GM23338 (cell line): ENCODE measurements around the gene STRN3. TPM values are rescaled to one million over a fixed set of nuclear protein-coding genes. Genes with fewer than 3 reads are reported as not detected.
"Not testable (repeated sequence)": the region's sequence is repeated elsewhere in the genome, so short reads cannot be mapped to it uniquely, and the experiment has no call there.

ENCODE experiments used
- ATAC-seq: fragments of 200-7000 bp; cut with Tn5 transposase; 3 replicates; pipeline ENCODE4 v1.9.1; 2020
- DNase-seq: peaks from one replicate; pipeline ENCODE4 v3.0.0-alpha.2; 2015; ENCODE audit warnings: low spot score
- H2AFZ ChIP-seq: fragments of 200-600 bp; sonication (generic); 2 replicates; pipeline ENCODE4 v1.8.0; 2016; ENCODE audit warnings: antibody characterized with exemption, mild to moderate bottlenecking, moderate library complexity
- H3F3A ChIP-seq: fragments of 200-600 bp; sonication (generic); replicated peaks from 2 replicates; pipeline ENCODE4 v1.8.0; 2017; ENCODE audit warnings: antibody characterized with exemption, mixed run types, low read depth
- H3K27ac ChIP-seq: fragments of 200-600 bp; sonication (generic); 2 replicates; pipeline ENCODE4 v1.6.1; 2016; ENCODE audit warnings: low read depth
- H3K27me3 ChIP-seq: fragments of 200-600 bp; sonication (generic); 2 replicates; pipeline ENCODE4 v1.8.0; 2016; ENCODE audit warnings: mild to moderate bottlenecking, mixed run types, moderate library complexity; ENCODE audit not compliant: insufficient read depth
- H3K36me3 ChIP-seq: fragments of 200-600 bp; sonication (generic); 2 replicates; pipeline ENCODE4 v1.8.0; 2016; ENCODE audit warnings: mild to moderate bottlenecking; ENCODE audit not compliant: insufficient read depth
- H3K4me1 ChIP-seq: fragments of 200-600 bp; sonication (generic); 2 replicates; pipeline ENCODE4 v1.8.0; 2016; ENCODE audit warnings: mild to moderate bottlenecking, moderate library complexity; ENCODE audit not compliant: insufficient read depth
- H3K4me2 ChIP-seq: fragments of 200-600 bp; sonication (generic); 2 replicates; pipeline ENCODE4 v1.7.1; 2017; ENCODE audit warnings: mixed run types
- H3K4me3 ChIP-seq: fragments of 200-600 bp; sonication (generic); 2 replicates; pipeline ENCODE4 v1.6.1; 2016; ENCODE audit warnings: mixed run types
- H3K79me2 ChIP-seq: fragments of 200-600 bp; sonication (generic); replicated peaks from 2 replicates; pipeline ENCODE4 v1.8.0; 2017; ENCODE audit warnings: mild to moderate bottlenecking; ENCODE audit not compliant: insufficient read depth
- H3K9me2 ChIP-seq: fragments of 200-600 bp; sonication (generic); 2 replicates; pipeline ENCODE4 v1.8.0; 2017; ENCODE audit not compliant: insufficient read depth
- H4K20me1 ChIP-seq: fragments of 200-600 bp; sonication (generic); replicated peaks from 2 replicates; pipeline ENCODE4 v1.8.0; 2017; ENCODE audit warnings: mild to moderate bottlenecking; ENCODE audit not compliant: insufficient read depth
- H3K27ac Mint-ChIP-seq: 2 replicates; pipeline ENCODE4 v1.8.0; 2020; ENCODE audit warnings: inconsistent platforms, mild to moderate bottlenecking, moderate library complexity, mixed read lengths
- H3K27me3 Mint-ChIP-seq: 3 replicates; pipeline ENCODE4 v1.8.0; 2022; ENCODE audit warnings: low read depth, mild to moderate bottlenecking, moderate library complexity, mixed read lengths, inconsistent platforms; ENCODE audit not compliant: insufficient read depth, poor library complexity
- H3K36me3 Mint-ChIP-seq: 3 replicates; pipeline ENCODE4 v1.8.0; 2021; ENCODE audit warnings: low read depth, mild to moderate bottlenecking, inconsistent platforms, moderate library complexity, mixed read lengths
- H3K4me1 Mint-ChIP-seq: 3 replicates; pipeline ENCODE4 v1.8.0; 2020; ENCODE audit warnings: mild to moderate bottlenecking, inconsistent platforms, mixed read lengths
- H3K4me3 Mint-ChIP-seq: 3 replicates; pipeline ENCODE4 v1.8.0; 2021; ENCODE audit warnings: moderate library complexity, mild to moderate bottlenecking, inconsistent platforms, mixed read lengths
- H3K9me3 Mint-ChIP-seq: 3 replicates; pipeline ENCODE4 v1.8.0; 2020; ENCODE audit warnings: moderate library complexity, mild to moderate bottlenecking, inconsistent platforms, mixed read lengths
- CREB1 ChIP-seq: fragments of 250-450 bp; sonication (Bioruptor Pico); IDR thresholded peaks from 2 replicates; pipeline ENCODE4 v1.5.0; 2020; ENCODE audit warnings: low read depth, mild to moderate bottlenecking, moderate library complexity
- ETS1 ChIP-seq: IDR thresholded peaks from 2 replicates; pipeline ENCODE4 v1.6.1; 2016; ENCODE audit warnings: antibody characterized with exemption
- EZH2 ChIP-seq: fragments of 200-600 bp; sonication (generic); IDR thresholded peaks from one replicate; pipeline ENCODE4 v1.8.0; 2017; ENCODE audit warnings: antibody characterized with exemption, mild to moderate bottlenecking, low read depth; ENCODE audit not compliant: unreplicated experiment
- POLR2AphosphoS5 ChIP-seq: IDR thresholded peaks from 2 replicates; pipeline ENCODE4 v1.6.1; 2016; ENCODE audit warnings: antibody characterized with exemption, low read depth
- STAT1 ChIP-seq: IDR thresholded peaks from one replicate; pipeline ENCODE4 v1.6.1; 2016; ENCODE audit warnings: antibody characterized with exemption; ENCODE audit not compliant: unreplicated experiment
- ZNF114 ChIP-seq: fragments of 250-450 bp; sonication (Bioruptor Pico); IDR thresholded peaks from 2 replicates; pipeline ENCODE4 v1.5.0; 2020; ENCODE audit warnings: mild to moderate bottlenecking, moderate library complexity
- ZNF331 ChIP-seq: fragments of 250-450 bp; sonication (Bioruptor Pico); IDR thresholded peaks from 2 replicates; pipeline ENCODE4 v1.5.0; 2020; ENCODE audit warnings: low read depth, mild to moderate bottlenecking, moderate library complexity
- polyA plus RNA-seq: library from polyadenylated mRNA; unstranded; fragments of >200 nt; fragmentation: Nextera tagmentation; extraction: Ambion mirVana; gene quantifications from 2 replicates; pipeline ENCODE4 v1.2.1, GENCODE V29; 2016
- total RNA-seq: library from RNA; depleted of rRNA; stranded (reverse); fragments of >200 nt; shearing (Covaris generic); gene quantifications from 2 replicates; pipeline ENCODE4 v1.2.3, GENCODE V29; 2014
- TF ChIP-seq, protein P1 (sequence below): fragments of 250-450 bp; sonication (Bioruptor Pico); IDR thresholded peaks from 2 replicates; pipeline ENCODE4 v1.5.0; 2020; ENCODE audit warnings: mild to moderate bottlenecking, moderate library complexity

STRN3 gene
- total and polyA plus RNA-seq, 2 experiments from 2014 or later: 35.0 to 40.6 TPM

- not testable (repeated sequence) for H3K4me2 ChIP-seq, H3K27me3 Mint-ChIP-seq, H3K9me3 Mint-ChIP-seq, H3K27ac ChIP-seq, H3K9me2 ChIP-seq, H3K36me3 Mint-ChIP-seq, H3K4me3 Mint-ChIP-seq, ATAC-seq, H3F3A ChIP-seq, H3K27ac Mint-ChIP-seq, H2AFZ ChIP-seq, DNase-seq, H3K4me1 ChIP-seq, H3K4me3 ChIP-seq, H4K20me1 ChIP-seq, H3K27me3 ChIP-seq, H3K4me1 Mint-ChIP-seq, H3K79me2 ChIP-seq, H3K36me3 ChIP-seq
Measured at GRCh38 chr14:31052905-31053586, 26.9 kb upstream of the STRN3 start.

- Histone ChIP-seq H3K4me1 (no peaks in the 10 kb centered on the region), H3K4me2 (no peak overlapping the region), H3K36me3 (no peaks in the 10 kb centered on the region), H3K27me3 (no peaks in the 10 kb centered on the region), H2AFZ (no peak overlapping the region), H3K9me2 (no peaks in the 10 kb centered on the region), H3K27ac (no peak overlapping the region), H3K4me3 (no peak overlapping the region), H3F3A (no peaks in the 10 kb centered on the region), H4K20me1 (no peaks in the 10 kb centered on the region), H3K79me2 (0 out of 2 replicates have a peak, but pooled peaks cover 14% of the 10 kb centered on the region)
- H3K9me3 Mint-ChIP-seq: no peaks in the 10 kb centered on the region
- H3K36me3 Mint-ChIP-seq: no peaks in the 10 kb centered on the region; the same call in 2 of the 3 replicates
- TF ChIP-seq CREB1 (CRISPR knock-in tag): no peak
- TF ChIP-seq ETS1: no peak
- TF ChIP-seq ZNF331 (CRISPR knock-in tag): no peak
- TF ChIP-seq EZH2: no peak
- no peaks in the 10 kb centered on the region; the same call in 2 of the 3 replicates for H3K4me1 Mint-ChIP-seq
- no peak overlapping the region for H3K27ac Mint-ChIP-seq
- H3K27me3 Mint-ChIP-seq: no peaks in the 10 kb centered on the region
- H3K4me3 Mint-ChIP-seq: no peak overlapping the region
- DNase-seq (no peak), ATAC-seq (no peak)
Measured at GRCh38 chr14:31051511-31051910, 25.3 kb upstream of the STRN3 start.

DNA sequence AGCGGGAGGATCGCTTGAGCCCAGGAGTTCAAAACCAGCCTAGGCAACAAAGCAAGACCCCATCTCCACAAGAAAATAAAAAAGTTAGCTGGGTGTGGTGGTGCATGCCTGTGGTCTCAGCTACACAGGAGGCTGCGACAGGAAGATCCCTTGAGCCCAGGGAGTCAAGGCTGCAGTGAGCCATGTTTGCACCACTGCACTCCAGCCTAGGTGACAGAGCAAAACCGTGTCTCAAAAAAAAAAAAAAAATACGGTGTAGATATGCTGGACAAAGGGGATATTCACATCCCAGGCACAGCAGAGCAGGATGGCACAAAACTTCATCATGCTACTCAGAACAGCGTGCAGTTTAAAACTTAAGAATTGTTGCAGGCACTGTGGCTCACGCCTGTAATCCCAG lies 24.8 kb upstream of the STRN3 start:
- H3K4me1 ChIP-seq: no peaks in the 10 kb centered on the region
- H3K4me3 ChIP-seq: no peak overlapping the region
- no peaks in the 10 kb centered on the region for H3K27me3 ChIP-seq
- H3K4me2 ChIP-seq: no peak overlapping the region
- Mint-ChIP-seq H3K4me1 (no peaks in the 10 kb centered on the region; the same call in 2 of the 3 replicates), H3K36me3 (no peaks in the 10 kb centered on the region; the same call in 2 of the 3 replicates), H3K4me3 (no peak overlapping the region), H3K9me3 (no peaks in the 10 kb centered on the region), H3K27me3 (no peaks in the 10 kb centered on the region), H3K27ac (no peak overlapping the region)
- H3K36me3 ChIP-seq: no peaks in the 10 kb centered on the region
- H2AFZ ChIP-seq: no peak overlapping the region
- peaks cover 17% of the 10 kb centered on the region for H3K79me2 ChIP-seq
- H4K20me1 ChIP-seq: no peaks in the 10 kb centered on the region
- no peak overlapping the region for H3K27ac ChIP-seq
- DNase-seq: no peak
- no peaks in the 10 kb centered on the region for H3K9me2 ChIP-seq
- no peak for ATAC-seq
- H3F3A ChIP-seq: no peaks in the 10 kb centered on the region
- TF ChIP-seq ETS1 (no peak), CREB1 (CRISPR knock-in tag) (no peak), STAT1 (no peak), POLR2AphosphoS5 (no peak), ZNF114 (CRISPR knock-in tag) (no peak)
- TF ChIP-seq, protein P1, sequence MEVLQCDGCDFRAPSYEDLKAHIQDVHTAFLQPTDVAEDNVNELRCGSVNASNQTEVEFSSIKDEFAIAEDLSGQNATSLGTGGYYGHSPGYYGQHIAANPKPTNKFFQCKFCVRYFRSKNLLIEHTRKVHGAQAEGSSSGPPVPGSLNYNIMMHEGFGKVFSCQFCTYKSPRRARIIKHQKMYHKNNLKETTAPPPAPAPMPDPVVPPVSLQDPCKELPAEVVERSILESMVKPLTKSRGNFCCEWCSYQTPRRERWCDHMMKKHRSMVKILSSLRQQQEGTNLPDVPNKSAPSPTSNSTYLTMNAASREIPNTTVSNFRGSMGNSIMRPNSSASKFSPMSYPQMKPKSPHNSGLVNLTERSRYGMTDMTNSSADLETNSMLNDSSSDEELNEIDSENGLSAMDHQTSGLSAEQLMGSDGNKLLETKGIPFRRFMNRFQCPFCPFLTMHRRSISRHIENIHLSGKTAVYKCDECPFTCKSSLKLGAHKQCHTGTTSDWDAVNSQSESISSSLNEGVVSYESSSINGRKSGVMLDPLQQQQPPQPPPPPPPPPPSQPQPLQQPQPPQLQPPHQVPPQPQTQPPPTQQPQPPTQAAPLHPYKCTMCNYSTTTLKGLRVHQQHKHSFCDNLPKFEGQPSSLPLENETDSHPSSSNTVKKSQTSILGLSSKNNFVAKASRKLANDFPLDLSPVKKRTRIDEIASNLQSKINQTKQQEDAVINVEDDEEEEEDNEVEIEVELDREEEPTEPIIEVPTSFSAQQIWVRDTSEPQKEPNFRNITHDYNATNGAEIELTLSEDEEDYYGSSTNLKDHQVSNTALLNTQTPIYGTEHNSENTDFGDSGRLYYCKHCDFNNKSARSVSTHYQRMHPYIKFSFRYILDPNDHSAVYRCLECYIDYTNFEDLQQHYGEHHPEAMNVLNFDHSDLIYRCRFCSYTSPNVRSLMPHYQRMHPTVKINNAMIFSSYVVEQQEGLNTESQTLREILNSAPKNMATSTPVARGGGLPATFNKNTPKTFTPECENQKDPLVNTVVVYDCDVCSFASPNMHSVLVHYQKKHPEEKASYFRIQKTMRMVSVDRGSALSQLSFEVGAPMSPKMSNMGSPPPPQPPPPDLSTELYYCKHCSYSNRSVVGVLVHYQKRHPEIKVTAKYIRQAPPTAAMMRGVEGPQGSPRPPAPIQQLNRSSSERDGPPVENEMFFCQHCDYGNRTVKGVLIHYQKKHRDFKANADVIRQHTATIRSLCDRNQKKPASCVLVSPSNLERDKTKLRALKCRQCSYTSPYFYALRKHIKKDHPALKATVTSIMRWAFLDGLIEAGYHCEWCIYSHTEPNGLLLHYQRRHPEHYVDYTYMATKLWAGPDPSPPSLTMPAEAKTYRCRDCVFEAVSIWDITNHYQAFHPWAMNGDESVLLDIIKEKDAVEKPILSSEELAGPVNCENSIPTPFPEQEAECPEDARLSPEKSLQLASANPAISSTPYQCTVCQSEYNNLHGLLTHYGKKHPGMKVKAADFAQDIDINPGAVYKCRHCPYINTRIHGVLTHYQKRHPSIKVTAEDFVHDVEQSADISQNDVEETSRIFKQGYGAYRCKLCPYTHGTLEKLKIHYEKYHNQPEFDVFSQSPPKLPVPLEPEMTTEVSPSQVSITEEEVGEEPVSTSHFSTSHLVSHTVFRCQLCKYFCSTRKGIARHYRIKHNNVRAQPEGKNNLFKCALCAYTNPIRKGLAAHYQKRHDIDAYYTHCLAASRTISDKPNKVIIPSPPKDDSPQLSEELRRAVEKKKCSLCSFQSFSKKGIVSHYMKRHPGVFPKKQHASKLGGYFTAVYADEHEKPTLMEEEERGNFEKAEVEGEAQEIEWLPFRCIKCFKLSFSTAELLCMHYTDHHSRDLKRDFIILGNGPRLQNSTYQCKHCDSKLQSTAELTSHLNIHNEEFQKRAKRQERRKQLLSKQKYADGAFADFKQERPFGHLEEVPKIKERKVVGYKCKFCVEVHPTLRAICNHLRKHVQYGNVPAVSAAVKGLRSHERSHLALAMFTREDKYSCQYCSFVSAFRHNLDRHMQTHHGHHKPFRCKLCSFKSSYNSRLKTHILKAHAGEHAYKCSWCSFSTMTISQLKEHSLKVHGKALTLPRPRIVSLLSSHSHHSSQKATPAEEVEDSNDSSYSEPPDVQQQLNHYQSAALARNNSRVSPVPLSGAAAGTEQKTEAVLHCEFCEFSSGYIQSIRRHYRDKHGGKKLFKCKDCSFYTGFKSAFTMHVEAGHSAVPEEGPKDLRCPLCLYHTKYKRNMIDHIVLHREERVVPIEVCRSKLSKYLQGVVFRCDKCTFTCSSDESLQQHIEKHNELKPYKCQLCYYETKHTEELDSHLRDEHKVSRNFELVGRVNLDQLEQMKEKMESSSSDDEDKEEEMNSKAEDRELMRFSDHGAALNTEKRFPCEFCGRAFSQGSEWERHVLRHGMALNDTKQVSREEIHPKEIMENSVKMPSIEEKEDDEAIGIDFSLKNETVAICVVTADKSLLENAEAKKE (CRISPR knock-in tag): no peak
